ENCODE data around the gene SF3B6. TPM values are rescaled to one million over a fixed set of nuclear protein-coding genes. Genes with fewer than 3 reads are reported as not detected.

SF3B6 gene
- total and polyA plus RNA-seq, 9 of the 15 experiments (the other 6 are each of a cell fraction or from before 2014, with no cell fraction given): 146 to 591 (median 295) TPM

DNA sequence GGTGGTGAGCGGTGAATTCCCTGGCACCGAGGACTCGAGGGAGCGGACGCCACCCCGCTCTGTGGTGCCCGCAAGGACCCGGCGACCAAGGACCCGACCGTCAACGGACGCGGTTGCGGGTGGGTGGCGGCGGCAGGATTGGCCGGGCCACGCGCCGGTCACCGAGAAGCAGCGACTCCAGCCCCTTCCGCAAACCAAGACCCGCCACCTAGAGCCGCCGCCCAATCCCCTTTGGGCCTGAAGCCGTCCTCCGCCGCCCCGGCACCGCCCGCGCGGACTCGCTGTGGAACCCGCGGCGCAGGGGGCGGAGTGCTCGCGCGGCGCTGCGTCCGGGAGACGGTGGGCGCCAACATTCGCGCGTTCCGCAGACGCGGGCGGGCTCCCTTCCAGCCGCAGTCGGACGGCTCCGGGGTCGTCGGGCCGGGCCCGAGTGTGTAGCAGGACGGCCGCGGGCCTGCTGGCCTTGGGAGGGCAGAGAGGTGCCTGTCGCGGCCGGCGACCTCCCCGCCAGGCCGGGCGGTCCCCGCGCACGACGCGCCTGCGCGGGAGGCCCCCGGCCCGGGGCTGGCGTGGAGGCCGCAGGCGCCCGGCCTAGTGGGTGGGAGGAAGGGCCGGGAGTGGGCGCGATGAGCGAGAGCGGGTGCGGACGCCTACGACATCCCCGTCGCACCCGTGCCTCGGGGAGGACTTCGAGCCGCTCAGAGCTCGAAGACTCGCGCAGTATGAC is 47.2 kb upstream of the SF3B6 start, which contains the start of the genes FAM228B and PFN4 (continued):
- TF ChIP-seq, protein P1, sequence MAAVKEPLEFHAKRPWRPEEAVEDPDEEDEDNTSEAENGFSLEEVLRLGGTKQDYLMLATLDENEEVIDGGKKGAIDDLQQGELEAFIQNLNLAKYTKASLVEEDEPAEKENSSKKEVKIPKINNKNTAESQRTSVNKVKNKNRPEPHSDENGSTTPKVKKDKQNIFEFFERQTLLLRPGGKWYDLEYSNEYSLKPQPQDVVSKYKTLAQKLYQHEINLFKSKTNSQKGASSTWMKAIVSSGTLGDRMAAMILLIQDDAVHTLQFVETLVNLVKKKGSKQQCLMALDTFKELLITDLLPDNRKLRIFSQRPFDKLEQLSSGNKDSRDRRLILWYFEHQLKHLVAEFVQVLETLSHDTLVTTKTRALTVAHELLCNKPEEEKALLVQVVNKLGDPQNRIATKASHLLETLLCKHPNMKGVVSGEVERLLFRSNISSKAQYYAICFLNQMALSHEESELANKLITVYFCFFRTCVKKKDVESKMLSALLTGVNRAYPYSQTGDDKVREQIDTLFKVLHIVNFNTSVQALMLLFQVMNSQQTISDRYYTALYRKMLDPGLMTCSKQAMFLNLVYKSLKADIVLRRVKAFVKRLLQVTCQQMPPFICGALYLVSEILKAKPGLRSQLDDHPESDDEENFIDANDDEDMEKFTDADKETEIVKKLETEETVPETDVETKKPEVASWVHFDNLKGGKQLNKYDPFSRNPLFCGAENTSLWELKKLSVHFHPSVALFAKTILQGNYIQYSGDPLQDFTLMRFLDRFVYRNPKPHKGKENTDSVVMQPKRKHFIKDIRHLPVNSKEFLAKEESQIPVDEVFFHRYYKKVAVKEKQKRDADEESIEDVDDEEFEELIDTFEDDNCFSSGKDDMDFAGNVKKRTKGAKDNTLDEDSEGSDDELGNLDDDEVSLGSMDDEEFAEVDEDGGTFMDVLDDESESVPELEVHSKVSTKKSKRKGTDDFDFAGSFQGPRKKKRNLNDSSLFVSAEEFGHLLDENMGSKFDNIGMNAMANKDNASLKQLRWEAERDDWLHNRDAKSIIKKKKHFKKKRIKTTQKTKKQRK (IDR thresholded peaks at IDR 0.05; ENCODE audit: borderline replicate concordance, low read depth, low read length): no peak
- TF ChIP-seq MYC (IDR thresholded peaks at IDR 0.05; ENCODE audit: low read depth, low read length) (peak; percentile 75), MYC (CRISPR knock-in tag; IDR thresholded peaks at IDR 0.05; ENCODE audit: borderline replicate concordance, low read depth) (no peak), XRCC3 (IDR thresholded peaks at IDR 0.05) (no peak), EGR1 (conservative IDR thresholded peaks at IDR 0.05) (peak; percentile 71), ZNF431 (CRISPR knock-in tag; IDR thresholded peaks at IDR 0.05) (no peak), RAD51 (IDR thresholded peaks at IDR 0.05; ENCODE audit: borderline replicate concordance, low read depth) (no peak), SFPQ (IDR thresholded peaks at IDR 0.05; ENCODE audit: low read depth, low read length) (no peak), HNRNPK (IDR thresholded peaks at IDR 0.05; ENCODE audit: low read depth, low read length, poor library complexity, severe bottlenecking) (no peak), FOXA1 (IDR thresholded peaks at IDR 0.05; ENCODE audit: borderline replicate concordance) (no peak), ARID3A (IDR thresholded peaks at IDR 0.05; ENCODE audit: borderline replicate concordance, low read depth, low read length) (no peak), SMAD3 (CRISPR knock-in tag; conservative IDR thresholded peaks at IDR 0.05) (no peak), PHF21A (IDR thresholded peaks at IDR 0.05; ENCODE audit: borderline replicate concordance, low read depth) (no peak), OTX1 (CRISPR knock-in tag; IDR thresholded peaks at IDR 0.05) (no peak), ELK3 (CRISPR knock-in tag; IDR thresholded peaks at IDR 0.05) (no peak), FOSL1 (tag; conservative IDR thresholded peaks at IDR 0.05) (no peak), TGIF2 (CRISPR knock-in tag; IDR thresholded peaks at IDR 0.05) (no peak)
- TF ChIP-seq, protein P2, sequence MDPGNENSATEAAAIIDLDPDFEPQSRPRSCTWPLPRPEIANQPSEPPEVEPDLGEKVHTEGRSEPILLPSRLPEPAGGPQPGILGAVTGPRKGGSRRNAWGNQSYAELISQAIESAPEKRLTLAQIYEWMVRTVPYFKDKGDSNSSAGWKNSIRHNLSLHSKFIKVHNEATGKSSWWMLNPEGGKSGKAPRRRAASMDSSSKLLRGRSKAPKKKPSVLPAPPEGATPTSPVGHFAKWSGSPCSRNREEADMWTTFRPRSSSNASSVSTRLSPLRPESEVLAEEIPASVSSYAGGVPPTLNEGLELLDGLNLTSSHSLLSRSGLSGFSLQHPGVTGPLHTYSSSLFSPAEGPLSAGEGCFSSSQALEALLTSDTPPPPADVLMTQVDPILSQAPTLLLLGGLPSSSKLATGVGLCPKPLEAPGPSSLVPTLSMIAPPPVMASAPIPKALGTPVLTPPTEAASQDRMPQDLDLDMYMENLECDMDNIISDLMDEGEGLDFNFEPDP (CRISPR knock-in tag; IDR thresholded peaks at IDR 0.05): no peak

All from K562 (cell line).